HepG2 (cell line): ENCODE results near the gene TBC1D14. TPM values are rescaled to one million over a fixed set of nuclear protein-coding genes. Genes with fewer than 3 reads are reported as not detected.

Experiments used
- ATAC-seq: fragments of 200-7000 bp; cut with Tn5 transposase; 3 replicates; pipeline ENCODE4 v1.9.1; 2020; ENCODE audit warnings: mild to moderate bottlenecking, moderate library complexity
- BruUV-seq: library from RNA; stranded (reverse); fragments of 400-500 nt; replicated peaks from 2 replicates; lab custom pipeline; 2021; lab: Mats Ljungman, UMichigan
- CTCF ChIA-PET: fragments of 300-600 bp; formaldehyde crosslinking; extraction: SDS; loops from one replicate; lab custom pipeline; 2021; ENCODE audit warnings: low total read pairs, inconsistent platforms, low intra/inter-chr PET ratio; lab: Yijun Ruan, JAX
- POLR2A ChIA-PET: fragments of 350-600 bp; sonication (Branson Sonifier 250); formaldehyde crosslinking; loops from one replicate; lab custom pipeline; 2020; ENCODE audit warnings: antibody characterized with exemption, inconsistent platforms; lab: Yijun Ruan, JAX
- DNase-seq: peaks from one replicate; pipeline ENCODE4 v3.0.0-alpha.2; 2015; ENCODE audit warnings: low spot score
- FAIRE-seq: peaks from 3 replicates; lab custom pipeline; 2011; peaks lifted over from hg19 to GRCh38; lab: Jason Lieb, UNC
- H2AFZ ChIP-seq: one replicate; pipeline ENCODE4 v1.6.1; 2011; ENCODE audit warnings: low read length, inconsistent platforms
- H3K27ac ChIP-seq: fragments of 300-600 bp; 3 replicates; pipeline ENCODE4 v1.8.0; 2011; ENCODE audit warnings: mixed run types, mild to moderate bottlenecking, mixed read lengths, low read length, inconsistent platforms; ENCODE audit not compliant: insufficient read depth; ENCODE audit errors: extremely low read length
- H3K27me3 ChIP-seq, 2 experiments: fragments of 200-600 bp in 1 of 2; 2 replicates in 1 of 2; 3 replicates in 1 of 2; pipeline versions ENCODE4 v1.6.0 to v1.8.0; 2011; ENCODE audit warnings: low read length in 2 of 2, mild to moderate bottlenecking in 2 of 2, moderate library complexity in 2 of 2, inconsistent platforms in 1 of 2; ENCODE audit not compliant: insufficient read depth in 2 of 2, control insufficient read depth in 1 of 2
- H3K36me3 ChIP-seq, 2 experiments: fragments of 200-600 bp in 1 of 2; replicated peaks in 1 of 2; 2 replicates in 1 of 2; 3 replicates in 1 of 2; pipeline versions ENCODE4 v1.5.1 to v1.8.0; 2011; ENCODE audit warnings: low read length in 2 of 2, inconsistent platforms in 1 of 2; ENCODE audit not compliant: insufficient read depth in 2 of 2, control insufficient read depth in 1 of 2
- H3K4me1 ChIP-seq: 2 replicates; pipeline ENCODE4 v1.5.1; 2012; ENCODE audit warnings: low read length, inconsistent platforms; ENCODE audit not compliant: insufficient read depth
- H3K4me2 ChIP-seq: 2 replicates; pipeline ENCODE4 v1.6.0; 2011; ENCODE audit warnings: low read depth, low read length, inconsistent platforms
- H3K4me3 ChIP-seq, 3 experiments: fragments of 200-600 bp in 1 of 3; sonication (generic), shearing (Covaris generic) in 1 of 3; replicated peaks in 1 of 3; 2 replicates each; pipeline ENCODE4 v1.5.1; 2011 to 2016; ENCODE audit warnings: low read length in 3 of 3, inconsistent platforms in 2 of 3, low read depth in 2 of 3, mild to moderate bottlenecking in 2 of 3, control low read depth in 1 of 3, mixed read lengths in 1 of 3; ENCODE audit not compliant: insufficient read depth in 1 of 3
- H3K79me2 ChIP-seq: one replicate; pipeline ENCODE4 v1.6.1; 2011; ENCODE audit warnings: low read length, inconsistent platforms; ENCODE audit not compliant: insufficient read depth
- H3K9ac ChIP-seq: 2 replicates; pipeline ENCODE4 v1.6.0; 2011; ENCODE audit warnings: mild to moderate bottlenecking, low read depth, low read length, inconsistent platforms; ENCODE audit not compliant: insufficient read depth
- H3K9me3 ChIP-seq: 2 replicates; pipeline ENCODE4 v1.5.1; 2012; ENCODE audit warnings: mild to moderate bottlenecking, low read length
- H4K20me1 ChIP-seq: 2 replicates; pipeline ENCODE4 v1.6.0; 2011; ENCODE audit warnings: inconsistent platforms, mild to moderate bottlenecking, low read length, moderate library complexity; ENCODE audit not compliant: insufficient read depth
- CHD4 ChIP-seq: fragments of 200-600 bp; sonication (generic); IDR thresholded peaks from 2 replicates; pipeline ENCODE4 v1.7.0; 2017; ENCODE audit warnings: mild to moderate bottlenecking, low read length, borderline replicate concordance
- FOXO4 ChIP-seq: sonication (generic); formaldehyde crosslinking; conservative IDR thresholded peaks from 2 replicates; pipeline ENCODE4 v1.8.1; 2023; ENCODE audit warnings: missing genetic modification reagents
- HOXD1 ChIP-seq: sonication (generic); formaldehyde crosslinking; IDR thresholded peaks from 2 replicates; pipeline ENCODE4 v1.5.0; 2020; ENCODE audit warnings: missing genetic modification reagents
- MED8 ChIP-seq: sonication (generic); formaldehyde crosslinking; IDR thresholded peaks from 2 replicates; pipeline ENCODE4 v1.8.1; 2023; ENCODE audit warnings: mild to moderate bottlenecking, missing genetic modification reagents; ENCODE audit not compliant: insufficient replicate concordance
- NR2F1 ChIP-seq, 2 experiments: fragments of 450-650 bp in 1 of 2; formaldehyde crosslinking in 1 of 2; IDR thresholded peaks; 2 replicates each; pipeline versions ENCODE4 v1.5.0 to v1.6.1; 2016 to 2020; ENCODE audit warnings: mild to moderate bottlenecking in 1 of 2, missing compliant biosample characterization in 1 of 2, missing genetic modification reagents in 1 of 2, moderate library complexity in 1 of 2
- SMARCC2 ChIP-seq: fragments of 450-650 bp; IDR thresholded peaks from 2 replicates; pipeline ENCODE4 v1.6.1; 2017; ENCODE audit warnings: antibody characterized with exemption, mild to moderate bottlenecking
- U2AF1 ChIP-seq: fragments of 200-400 bp; formaldehyde crosslinking; optimal IDR thresholded peaks from 2 replicates; pipeline ENCODE3; 2017; ENCODE audit warnings: mild to moderate bottlenecking, low read depth, low read length
- ZBTB20 ChIP-seq: sonication (generic); formaldehyde crosslinking; IDR thresholded peaks from 2 replicates; pipeline ENCODE4 v1.8.1; 2023; ENCODE audit warnings: missing genetic modification reagents, low read depth, mild to moderate bottlenecking, borderline replicate concordance
- ZBTB40 ChIP-seq, 2 experiments: fragments of 450-650 bp in 1 of 2; sonication (generic) in 1 of 2; formaldehyde crosslinking in 1 of 2; IDR thresholded peaks; 2 replicates each; pipeline versions ENCODE4 v1.6.1 to v1.8.0; 2016 to 2022; ENCODE audit warnings: antibody characterized with exemption in 1 of 2, mild to moderate bottlenecking in 1 of 2, missing genetic modification reagents in 1 of 2
- ZFP82 ChIP-seq: sonication (generic); formaldehyde crosslinking; IDR thresholded peaks from 2 replicates; pipeline ENCODE4 v1.5.1; 2020; ENCODE audit warnings: mild to moderate bottlenecking, missing genetic modification reagents, borderline replicate concordance
- ZNF343 ChIP-seq: sonication (generic); formaldehyde crosslinking; IDR thresholded peaks from 2 replicates; pipeline ENCODE4 v1.4.0; 2020; ENCODE audit warnings: mild to moderate bottlenecking, missing genetic modification reagents
- WGBS: methylation state at CpG from one replicate; pipeline ENCODE4 v1.1.6; 2017; ENCODE audit warnings: low lambda C conversion rate; 5-methylcytosine and 5-hydroxymethylcytosine counted together
- in situ Hi-C: cut with HindIII; loops from 2 replicates; pipeline ENCODE4 v1.10.0; 2017; ENCODE audit warnings: low pct_unique_long_range_greater_than_20kb; ENCODE audit not compliant: extremely low pct_ligation_motif_present
- intact Hi-C: fragments of 100-400 bp; cut with micrococcal nuclease; formaldehyde crosslinking; loops from one replicate; pipeline ENCODE4 v1.10.0; 2022; ENCODE audit not compliant: unreplicated experiment
- polyA plus RNA-seq, 8 experiments: library from polyadenylated mRNA; depleted of rRNA in 3 of 8; stranded (reverse) in 7 of 8; unstranded in 1 of 8; fragments of >200 nt; fragmentation: Illumina TruSeq in 4 of 8; extraction: Trizol in 4 of 8; gene quantifications; 2 replicates each; pipeline versions ENCODE4 v1.2.1 to v1.2.3, GENCODE V29; 2011 to 2016; ENCODE audit warnings: low read depth in 4 of 8, missing spikeins in 1 of 8, mixed read lengths in 1 of 8; ENCODE audit not compliant: insufficient read depth in 1 of 8
- total RNA-seq, 5 experiments: library from RNA; depleted of rRNA; stranded (reverse); fragments of >200 nt; fragmentation: Illumina TruSeq; extraction: Trizol; gene quantifications; 2 replicates each; pipeline ENCODE4 v1.2.3, GENCODE V29; 2016; ENCODE audit warnings: low read depth in 1 of 5

TBC1D14 gene
- total and polyA plus RNA-seq, 2 of the 13 experiments (the other 11 are each of a cell fraction or from before 2014, with no cell fraction given): 29.5 to 46.5 TPM

- H3K4me2 ChIP-seq: peak overlapping the region; percentile 49
- FAIRE-seq: no peak
- H3K79me2 ChIP-seq: peaks cover 93% of the 10 kb centered on the region
- CTCF ChIA-PET: no interaction called here
- no peaks in the 10 kb centered on the region for H3K9me3 ChIP-seq
- peaks cover 16% of the 10 kb centered on the region for H4K20me1 ChIP-seq
- H3K4me1 ChIP-seq: peaks cover 77% of the 10 kb centered on the region
- H3K27me3 ChIP-seq: no peaks in the 10 kb centered on the region
- TF ChIP-seq ZNF343 (CRISPR knock-in tag): 0 out of 2 replicates have a peak, but pooled peaks have one; percentile 6
- no peak for TF ChIP-seq ZBTB40 (IDR thresholded peaks at IDR 0.05)
- TF ChIP-seq ZBTB40 (CRISPR knock-in tag; IDR thresholded peaks at IDR 0.05): no peak
- no peak for TF ChIP-seq MED8 (CRISPR knock-in tag)
- TF ChIP-seq CHD4: peak; percentile 69; the same call in 1 of the 2 replicates
- TF ChIP-seq HOXD1: no peak
- TF ChIP-seq ZBTB20 (CRISPR knock-in tag): no peak
- TF ChIP-seq U2AF1: no peak
- TF ChIP-seq ZFP82 (CRISPR knock-in tag): no peak
- TF ChIP-seq FOXO4 (CRISPR knock-in tag): 0 out of 2 replicates have a peak, but pooled peaks have one; percentile 16
- no peak for TF ChIP-seq NR2F1 (CRISPR knock-in tag; IDR thresholded peaks at IDR 0.05)
- TF ChIP-seq SMARCC2: no peak
- TF ChIP-seq, all 625 proteins: peak for 3
- POLR2A ChIA-PET: interaction anchor here (0.9 to 2.5 kb wide), 12 partner anchors 7 to 153 kb away, joined by 3 to 16 read pairs (median 6); partner anchors contain the start of genes GRPEL1 and TBC1D14
- BruUV-seq: no TSS peak
- peak overlapping the region in 1 of 3 experiments; percentile 21; a peak in 1 of 6 replicates for H3K4me3 ChIP-seq
- H3K27ac ChIP-seq: peak overlapping the region; percentile 71
- no peak for DNase-seq
- intact Hi-C loops: no loop called here
- H3K36me3 ChIP-seq: peaks cover 5 to 33% of the 10 kb centered on the region in 2 experiments; a peak in 4 of 5 replicates
- no peak overlapping the region for H3K9ac ChIP-seq
- 96% methylated on average over 9 of the region's 9 CpGs for WGBS
- ATAC-seq: no peak
- in situ Hi-C loops: no loop called here
- no peak overlapping the region for H2AFZ ChIP-seq
Observed at GRCh38 chr4:6933691-6934430, 24.2 kb downstream of the TBC1D14 start.
